ENCODE measurements around the gene C11orf71.

The C11orf71 gene

GRCh38 chr11:114359342-114359741 is 41.0 kb downstream of the C11orf71 start:
- no peak for DNase-seq (ENCODE audit: low read depth, low spot score)

GRCh38 chr11:114358716-114359115 is 41.6 kb downstream of the C11orf71 start:
- no peak for DNase-seq (ENCODE audit: low read depth, low spot score)

GRCh38 chr11:114354076-114354475 is 46.2 kb downstream of the C11orf71 start:
- DNase-seq (ENCODE audit: low read depth, low spot score) = no peak

- no peak for DNase-seq (ENCODE audit: low read depth, low spot score)
These were observed 46.9 kb downstream of the C11orf71 start for GRCh38 chr11:114353443-114353842.

GRCh38 chr11:114350022-114350421 is 50.3 kb downstream of the C11orf71 start:
- no peak for DNase-seq (ENCODE audit: low read depth, low spot score)

All from activated naive CD8-positive, alpha-beta T cell treated with anti-CD3 and anti-CD28 coated beads, Interleukin-2, amount 50 U/mL, for 16 hours (primary cell).